ENCODE measurements around the gene FASTKD3.

- TF ChIP-seq CTCF (IDR thresholded peaks at IDR 0.05) (no peak), ZFX (IDR thresholded peaks at IDR 0.05; ENCODE audit: borderline replicate concordance) (no peak)
These were observed 23.3 kb downstream of the FASTKD3 start for GRCh38 chr5:7845557-7845956.

Measured in 22Rv1 (cell line).